HAP-1 (cell line): ENCODE data around the gene TANGO6.

Experiments used
- DNase-seq, 2 experiments: peaks; one replicate each; pipeline ENCODE4 v3.0.0-alpha.2; 2016 to 2020; ENCODE audit warnings: low spot score in 2 of 2
- H3K27me3 ChIP-seq: fragments of 250-450 bp; sonication (Bioruptor Pico); 2 replicates; pipeline ENCODE4 v1.5.1; 2020; ENCODE audit warnings: low read depth, mild to moderate bottlenecking, moderate library complexity
- H3K36me3 ChIP-seq: fragments of 250-450 bp; sonication (Bioruptor Pico); replicated peaks from 2 replicates; pipeline ENCODE4 v1.5.1; 2020; ENCODE audit warnings: mild to moderate bottlenecking
- H3K4me1 ChIP-seq: fragments of 250-450 bp; sonication (Bioruptor Pico); 2 replicates; pipeline ENCODE4 v1.5.1; 2020; ENCODE audit warnings: mild to moderate bottlenecking
- H3K4me3 ChIP-seq: fragments of 250-450 bp; sonication (Bioruptor Pico); 2 replicates; pipeline ENCODE4 v1.5.1; 2020; ENCODE audit warnings: mild to moderate bottlenecking, moderate library complexity
- H3K9me3 ChIP-seq: fragments of 250-450 bp; sonication (Bioruptor Pico); 2 replicates; pipeline ENCODE4 v1.5.1; 2020; ENCODE audit warnings: mild to moderate bottlenecking, moderate library complexity
- in situ Hi-C: fragments of 300-500 bp; cut with MboI; formaldehyde crosslinking; loops from 3 replicates; pipeline ENCODE4 v1.14.3; 2020; ENCODE audit warnings: low sequenced_read_pairs, inconsistent platforms, mixed read lengths

TANGO6 gene

DNA sequence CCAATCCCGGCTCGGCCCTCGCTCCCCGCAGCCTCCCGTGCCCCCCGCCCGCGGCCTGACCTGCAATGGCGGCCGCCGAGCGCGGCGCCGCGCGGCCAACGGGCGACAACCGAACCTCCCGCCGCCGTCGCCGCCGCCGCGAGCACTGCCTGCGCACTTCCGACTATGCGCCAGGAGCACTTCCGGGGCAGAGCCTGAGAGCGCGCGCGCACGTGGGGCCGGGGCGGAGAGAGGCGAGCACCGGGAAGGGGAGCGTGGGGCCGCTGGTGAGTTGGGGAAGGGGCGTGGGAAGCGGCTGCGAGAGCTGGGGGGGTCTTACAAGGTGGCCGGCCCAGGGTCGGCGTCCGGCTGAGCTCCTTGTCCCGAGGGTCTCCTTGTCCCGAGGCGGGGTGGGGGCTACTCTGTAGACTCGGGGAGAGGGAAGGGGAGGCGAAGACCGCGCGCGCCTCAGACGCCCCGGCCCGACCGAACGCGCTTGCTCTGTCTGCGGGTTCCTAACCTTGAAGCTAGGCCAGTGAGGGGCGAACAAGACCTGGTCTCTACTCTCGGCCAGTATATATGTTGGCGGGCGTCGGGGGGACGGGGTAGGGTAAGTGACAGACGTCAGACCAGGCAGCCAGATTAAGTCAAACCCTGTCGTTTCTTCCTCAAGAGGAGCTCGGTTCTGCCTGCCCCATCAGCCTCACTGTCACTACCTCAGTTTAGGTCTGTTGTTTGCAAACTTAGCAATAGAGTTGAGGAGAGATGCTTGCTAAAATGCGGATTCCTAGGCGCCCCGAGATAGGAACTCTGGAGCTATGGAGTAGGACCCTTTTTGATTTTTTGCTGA, 289.3 kb downstream of the TANGO6 start, which contains the start of the genes CHTF8 and UTP4:
Gene CHTF8 (minus strand): TSS at position 165 of the 829 bp plus-strand sequence. CDS start 11,130 bp downstream, outside the sequence.
Gene UTP4 (plus strand): TSS at position 226 of the 829 bp plus-strand sequence. CDS start 811 bp downstream, outside the sequence.
- Histone ChIP-seq H3K27me3 (no peaks in the 10 kb centered on the region), H3K36me3 (peaks cover 35% of the 10 kb centered on the region), H3K4me1 (peaks cover 20% of the 10 kb centered on the region), H3K9me3 (no peaks in the 10 kb centered on the region), H3K4me3 (peak within 1 kb of the TSS; percentile 97)
- peak; percentile 77 to 92 for DNase-seq
- in situ Hi-C loops, result no loop called here

DNA sequence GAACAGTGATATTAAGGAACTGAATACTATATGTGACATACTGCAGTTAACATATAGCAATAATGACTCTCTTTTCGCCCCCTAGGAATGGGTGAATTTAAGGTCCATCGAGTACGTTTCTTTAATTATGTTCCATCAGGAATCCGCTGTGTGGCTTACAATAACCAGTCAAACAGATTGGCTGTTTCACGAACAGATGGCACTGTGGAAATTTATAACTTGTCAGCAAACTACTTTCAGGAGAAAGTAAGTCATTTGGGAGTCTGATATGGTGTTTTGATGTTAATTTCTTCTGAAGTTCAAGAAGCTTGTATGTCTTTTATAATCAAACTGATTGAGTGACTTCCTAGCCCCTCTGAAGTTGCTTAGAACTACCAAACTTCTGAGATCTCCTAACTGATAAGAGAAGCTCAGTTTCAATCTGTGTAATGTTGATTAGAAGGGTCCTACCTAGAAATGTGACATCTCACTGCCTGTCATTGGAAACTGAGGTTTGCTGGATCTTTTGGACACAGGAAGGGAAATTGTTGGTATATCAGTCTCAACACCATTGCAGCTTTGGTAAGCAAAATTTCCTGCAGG, 290.1 kb downstream of the TANGO6 start:
- DNase-seq, result no peak
- Histone ChIP-seq H3K36me3 (peaks cover 39% of the 10 kb centered on the region), H3K4me1 (peaks cover 17% of the 10 kb centered on the region), H3K27me3 (no peaks in the 10 kb centered on the region), H3K4me3 (peak overlapping the region; percentile 97), H3K9me3 (no peaks in the 10 kb centered on the region)
- in situ Hi-C loops, result no loop called here
